ENCODE measurements around the gene MLYCD.

MLYCD gene

GRCh38 chr16:83972256-83973008 lies 73.5 kb downstream of the MLYCD start:
- DNase-seq, result no peak

GRCh38 chr16:83973077-83973476 lies 74.2 kb downstream of the MLYCD start:
- DNase-seq, result no peak

- DNase-seq, result no peak
Measured at GRCh38 chr16:83973581-83974385, 74.9 kb downstream of the MLYCD start.

- no peak for DNase-seq
Measured at GRCh38 chr16:83974475-83974874, 75.6 kb downstream of the MLYCD start.

GRCh38 chr16:83975590-83976260 lies 76.8 kb downstream of the MLYCD start:
- no peak for DNase-seq

Measured in effector CD4-positive, alpha-beta T cell (primary cell).